SK-N-SH treated with all-trans-retinoic acid at 6 μM for 48 hours (cell line): Measurements from ENCODE around the gene MAML3.

Source experiments
- POU6F1 ChIP-seq: fragments of 250-450 bp; sonication (Bioruptor Pico); IDR thresholded peaks from 2 replicates; pipeline ENCODE4 v1.8.0; 2021; ENCODE audit warnings: low read depth, mild to moderate bottlenecking, moderate library complexity, borderline replicate concordance
- RARB ChIP-seq: fragments of 250-450 bp; sonication (Bioruptor Pico); IDR thresholded peaks from 2 replicates; pipeline ENCODE4 v1.8.0; 2021; ENCODE audit warnings: mild to moderate bottlenecking, moderate library complexity
- TOX ChIP-seq: fragments of 250-450 bp; sonication (Bioruptor Pico); IDR thresholded peaks from 2 replicates; pipeline ENCODE4 v1.8.0; 2021; ENCODE audit warnings: mild to moderate bottlenecking, moderate library complexity, borderline replicate concordance
- ZC3H10 ChIP-seq: fragments of 250-450 bp; sonication (Bioruptor Pico); IDR thresholded peaks from 2 replicates; pipeline ENCODE4 v1.5.1; 2021; ENCODE audit warnings: mild to moderate bottlenecking, moderate library complexity
- ZFP30 ChIP-seq: fragments of 450-650 bp; formaldehyde crosslinking; IDR thresholded peaks from 2 replicates; pipeline ENCODE4 v1.5.0; 2022; ENCODE audit warnings: mild to moderate bottlenecking, moderate library complexity
- ZNF565 ChIP-seq: fragments of 450-650 bp; formaldehyde crosslinking; conservative IDR thresholded peaks from 2 replicates; pipeline ENCODE4 v1.5.0; 2020; ENCODE audit warnings: low read depth, mild to moderate bottlenecking, moderate library complexity
- ZNF8 ChIP-seq: fragments of 450-650 bp; formaldehyde crosslinking; IDR thresholded peaks from 2 replicates; pipeline ENCODE4 v1.5.0; 2020; ENCODE audit warnings: mild to moderate bottlenecking, moderate library complexity
- TF ChIP-seq, protein P1 (sequence below): fragments of 250-450 bp; sonication (Bioruptor Pico); IDR thresholded peaks from 2 replicates; pipeline ENCODE4 v1.8.0; 2020; ENCODE audit warnings: mild to moderate bottlenecking, moderate library complexity, borderline replicate concordance
- TF ChIP-seq, protein P2 (sequence below): fragments of 250-450 bp; sonication (Bioruptor Pico); IDR thresholded peaks from 2 replicates; pipeline ENCODE4 v1.5.1; 2020; ENCODE audit warnings: low read depth, mild to moderate bottlenecking, moderate library complexity

GRCh38 chr4:139838811-139839210 lies 315.2 kb downstream of the MAML3 start:
- TF ChIP-seq, protein P1, sequence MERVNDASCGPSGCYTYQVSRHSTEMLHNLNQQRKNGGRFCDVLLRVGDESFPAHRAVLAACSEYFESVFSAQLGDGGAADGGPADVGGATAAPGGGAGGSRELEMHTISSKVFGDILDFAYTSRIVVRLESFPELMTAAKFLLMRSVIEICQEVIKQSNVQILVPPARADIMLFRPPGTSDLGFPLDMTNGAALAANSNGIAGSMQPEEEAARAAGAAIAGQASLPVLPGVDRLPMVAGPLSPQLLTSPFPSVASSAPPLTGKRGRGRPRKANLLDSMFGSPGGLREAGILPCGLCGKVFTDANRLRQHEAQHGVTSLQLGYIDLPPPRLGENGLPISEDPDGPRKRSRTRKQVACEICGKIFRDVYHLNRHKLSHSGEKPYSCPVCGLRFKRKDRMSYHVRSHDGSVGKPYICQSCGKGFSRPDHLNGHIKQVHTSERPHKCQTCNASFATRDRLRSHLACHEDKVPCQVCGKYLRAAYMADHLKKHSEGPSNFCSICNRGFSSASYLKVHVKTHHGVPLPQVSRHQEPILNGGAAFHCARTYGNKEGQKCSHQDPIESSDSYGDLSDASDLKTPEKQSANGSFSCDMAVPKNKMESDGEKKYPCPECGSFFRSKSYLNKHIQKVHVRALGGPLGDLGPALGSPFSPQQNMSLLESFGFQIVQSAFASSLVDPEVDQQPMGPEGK, result no peak
- TF ChIP-seq POU6F1 (CRISPR knock-in tag) (no peak), ZNF565 (CRISPR knock-in tag) (no peak), ZFP30 (no peak), ZNF8 (CRISPR knock-in tag) (no peak), ZC3H10 (CRISPR knock-in tag) (no peak), TOX (no peak), RARB (CRISPR knock-in tag) (no peak)
- TF ChIP-seq, protein P2, sequence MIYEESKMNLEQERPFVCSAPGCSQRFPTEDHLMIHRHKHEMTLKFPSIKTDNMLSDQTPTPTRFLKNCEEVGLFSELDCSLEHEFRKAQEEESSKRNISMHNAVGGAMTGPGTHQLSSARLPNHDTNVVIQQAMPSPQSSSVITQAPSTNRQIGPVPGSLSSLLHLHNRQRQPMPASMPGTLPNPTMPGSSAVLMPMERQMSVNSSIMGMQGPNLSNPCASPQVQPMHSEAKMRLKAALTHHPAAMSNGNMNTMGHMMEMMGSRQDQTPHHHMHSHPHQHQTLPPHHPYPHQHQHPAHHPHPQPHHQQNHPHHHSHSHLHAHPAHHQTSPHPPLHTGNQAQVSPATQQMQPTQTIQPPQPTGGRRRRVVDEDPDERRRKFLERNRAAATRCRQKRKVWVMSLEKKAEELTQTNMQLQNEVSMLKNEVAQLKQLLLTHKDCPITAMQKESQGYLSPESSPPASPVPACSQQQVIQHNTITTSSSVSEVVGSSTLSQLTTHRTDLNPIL (CRISPR knock-in tag), result no peak
